ENCODE results near the gene RGL1.

DNA sequence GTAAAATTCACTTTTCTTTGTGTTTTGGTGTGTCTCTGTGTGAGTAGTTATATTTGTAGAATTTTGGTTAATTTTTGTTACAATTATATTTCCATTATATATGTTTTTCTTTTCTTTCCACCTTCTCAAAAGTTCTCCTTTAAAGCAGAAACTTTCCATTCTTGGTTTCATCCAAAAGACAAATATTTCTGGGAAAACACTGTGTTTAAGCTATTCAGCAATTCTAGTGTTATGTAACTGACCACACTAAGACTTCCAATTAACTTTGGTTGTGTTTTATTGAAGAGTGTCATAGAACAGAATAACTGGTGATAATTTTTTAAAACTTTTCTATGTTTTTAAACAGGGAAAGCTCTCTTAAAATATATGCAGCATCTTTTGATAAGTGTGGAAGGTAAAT, 13.6 kb upstream of the RGL1 start:
- TF ChIP-seq, protein P1, sequence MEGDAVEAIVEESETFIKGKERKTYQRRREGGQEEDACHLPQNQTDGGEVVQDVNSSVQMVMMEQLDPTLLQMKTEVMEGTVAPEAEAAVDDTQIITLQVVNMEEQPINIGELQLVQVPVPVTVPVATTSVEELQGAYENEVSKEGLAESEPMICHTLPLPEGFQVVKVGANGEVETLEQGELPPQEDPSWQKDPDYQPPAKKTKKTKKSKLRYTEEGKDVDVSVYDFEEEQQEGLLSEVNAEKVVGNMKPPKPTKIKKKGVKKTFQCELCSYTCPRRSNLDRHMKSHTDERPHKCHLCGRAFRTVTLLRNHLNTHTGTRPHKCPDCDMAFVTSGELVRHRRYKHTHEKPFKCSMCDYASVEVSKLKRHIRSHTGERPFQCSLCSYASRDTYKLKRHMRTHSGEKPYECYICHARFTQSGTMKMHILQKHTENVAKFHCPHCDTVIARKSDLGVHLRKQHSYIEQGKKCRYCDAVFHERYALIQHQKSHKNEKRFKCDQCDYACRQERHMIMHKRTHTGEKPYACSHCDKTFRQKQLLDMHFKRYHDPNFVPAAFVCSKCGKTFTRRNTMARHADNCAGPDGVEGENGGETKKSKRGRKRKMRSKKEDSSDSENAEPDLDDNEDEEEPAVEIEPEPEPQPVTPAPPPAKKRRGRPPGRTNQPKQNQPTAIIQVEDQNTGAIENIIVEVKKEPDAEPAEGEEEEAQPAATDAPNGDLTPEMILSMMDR (IDR thresholded peaks at IDR 0.05), result no peak
- TF ChIP-seq EZH2phosphoT487 (IDR thresholded peaks at IDR 0.05), result no peak
